ENCODE results near the gene DPH3.

The DPH3 gene

GRCh38 chr3:16233806-16234205 is 30.9 kb downstream of the DPH3 start:
- no peak for DNase-seq (ENCODE audit: low spot score)

DNA sequence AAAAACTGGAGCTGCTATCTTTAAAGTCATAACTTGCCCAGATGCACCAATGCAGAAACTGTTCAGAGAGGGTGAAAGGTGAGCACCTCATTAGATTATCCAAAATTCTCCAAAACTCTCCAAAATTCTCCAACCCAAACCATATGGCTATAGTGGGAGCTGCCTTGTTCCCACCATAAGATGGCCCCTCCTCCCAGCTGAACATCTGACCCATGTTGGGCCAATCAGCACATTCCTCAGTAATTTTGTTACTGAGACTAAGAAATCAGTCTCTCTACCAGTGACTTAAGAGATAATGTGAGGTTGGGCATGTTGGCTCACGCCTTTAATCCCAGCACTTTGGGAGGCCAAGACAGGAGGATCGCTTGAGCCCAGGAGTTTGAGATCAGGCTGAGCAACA is 32.8 kb downstream of the DPH3 start:
- DNase-seq (ENCODE audit: low spot score): no peak

DNA sequence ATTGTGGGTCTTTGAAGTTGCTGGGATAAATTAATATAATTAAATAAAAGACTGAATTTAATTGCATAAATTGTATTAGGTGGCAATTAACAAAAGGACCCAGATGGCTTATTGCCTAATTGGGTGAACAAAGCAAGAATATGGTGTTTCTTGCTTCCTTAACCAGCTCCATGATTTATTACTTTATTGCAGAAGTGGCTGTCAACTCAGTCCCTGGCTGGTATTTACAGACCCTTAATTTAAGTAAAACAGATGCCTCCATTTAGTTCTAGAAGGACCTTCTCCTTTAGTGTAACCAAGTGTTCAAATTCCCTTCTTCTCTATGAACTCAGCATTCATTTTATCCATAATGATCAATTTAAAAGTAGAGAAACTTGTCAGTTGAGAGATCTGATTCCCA is 35.1 kb downstream of the DPH3 start:
- no peak for DNase-seq (ENCODE audit: low spot score)

GRCh38 chr3:16227566-16227965 is 37.2 kb downstream of the DPH3 start:
- DNase-seq (ENCODE audit: low spot score): no peak

GRCh38 chr3:16224325-16224724 is 40.4 kb downstream of the DPH3 start:
- DNase-seq (ENCODE audit: low spot score): no peak

DNA sequence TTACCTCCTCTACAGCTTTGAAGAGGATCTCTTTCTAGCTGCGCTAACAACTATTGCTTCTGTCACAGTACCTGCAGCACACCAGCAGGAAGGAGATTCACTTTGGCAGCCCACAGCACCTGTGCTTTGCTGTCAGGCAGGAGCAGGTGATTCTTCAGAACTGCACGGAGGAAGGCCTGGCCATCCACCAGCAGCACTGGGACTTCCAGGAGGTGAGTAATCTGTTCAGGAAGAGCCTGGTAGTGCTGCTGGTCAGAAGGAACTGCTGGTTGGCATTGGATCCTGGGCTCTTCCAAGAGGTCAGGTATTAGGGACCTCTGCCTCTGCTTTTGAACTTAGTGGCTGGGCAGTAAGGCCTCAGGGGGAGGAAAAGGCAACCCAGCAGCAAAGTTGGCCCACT is 42.2 kb downstream of the DPH3 start:
- no peak for DNase-seq (ENCODE audit: low spot score)

DNA sequence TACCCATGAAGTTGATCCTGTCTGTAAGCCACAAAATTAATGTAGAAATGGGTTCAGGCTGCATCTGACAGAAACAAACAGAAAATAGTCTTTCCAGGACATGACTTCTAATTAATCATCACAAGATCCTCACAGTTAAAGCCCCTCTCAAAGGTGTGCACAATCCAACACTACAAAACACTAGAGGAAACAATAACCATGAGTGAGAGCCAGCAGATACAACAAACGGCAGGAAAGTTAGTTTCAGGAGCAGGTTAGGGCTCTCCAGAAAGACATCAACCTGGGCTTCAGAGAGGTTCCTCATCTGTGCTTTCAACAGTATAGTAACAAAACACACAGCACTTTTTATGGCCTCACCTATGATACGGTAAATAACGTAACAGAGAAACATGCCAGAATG is 42.8 kb downstream of the DPH3 start:
- DNase-seq (ENCODE audit: low spot score): no peak

DNA sequence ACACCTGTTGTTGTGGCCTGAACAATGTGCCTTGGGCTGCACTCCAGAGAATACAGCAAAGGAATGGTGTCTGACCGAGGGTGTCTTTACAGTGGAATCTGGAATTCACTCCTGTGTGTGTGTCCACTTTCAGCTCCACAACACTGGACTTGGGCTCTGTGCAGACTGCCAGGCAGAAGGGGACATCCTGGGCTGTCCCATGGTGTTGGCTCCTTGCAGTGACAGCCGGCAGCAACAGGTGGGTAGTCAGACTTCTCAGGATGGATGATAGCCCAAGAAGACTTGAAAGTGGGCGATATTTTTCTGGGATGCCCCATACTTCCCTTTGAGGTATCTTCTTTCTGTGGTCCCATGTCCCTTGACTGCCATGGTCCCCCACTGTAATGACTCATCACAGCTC is 45.0 kb downstream of the DPH3 start:
- DNase-seq (ENCODE audit: low spot score): no peak

DNA sequence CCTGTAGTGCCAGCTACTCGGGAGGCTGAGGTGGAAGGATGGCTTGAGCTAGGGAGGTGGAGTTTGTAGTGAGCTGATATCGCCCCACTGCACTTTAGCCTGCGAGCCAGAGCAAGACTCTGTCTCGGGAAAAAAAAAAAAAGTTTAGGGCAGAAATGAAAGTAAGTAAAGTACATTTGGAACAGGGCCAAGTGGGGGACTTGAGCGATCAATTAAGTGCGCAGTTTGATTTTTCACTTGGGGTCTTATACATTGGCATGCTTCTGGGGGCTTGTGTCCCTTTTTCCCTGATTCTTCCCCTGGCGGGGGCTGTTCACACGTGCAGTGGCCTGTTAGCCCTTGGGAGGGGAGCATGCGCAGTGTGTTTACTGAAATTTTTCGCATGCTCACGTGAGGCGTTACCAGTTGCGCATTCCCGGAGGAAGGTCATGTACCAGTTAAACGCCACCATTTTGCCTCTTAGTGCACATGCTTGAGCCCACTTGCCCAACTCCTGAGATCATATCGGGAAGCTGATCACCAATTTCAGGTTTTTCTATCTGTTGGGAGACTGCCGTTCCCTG is 48.3 kb downstream of the DPH3 start:
- no peak for DNase-seq (ENCODE audit: low spot score)

GRCh38 chr3:16214366-16214765 is 50.4 kb downstream of the DPH3 start:
- no peak for DNase-seq (ENCODE audit: low spot score)

GRCh38 chr3:16211176-16211904 is 53.4 kb downstream of the DPH3 start:
- DNase-seq (ENCODE audit: low spot score): no peak
